ENCODE results near the gene MAP3K19.

MAP3K19 gene

DNA sequence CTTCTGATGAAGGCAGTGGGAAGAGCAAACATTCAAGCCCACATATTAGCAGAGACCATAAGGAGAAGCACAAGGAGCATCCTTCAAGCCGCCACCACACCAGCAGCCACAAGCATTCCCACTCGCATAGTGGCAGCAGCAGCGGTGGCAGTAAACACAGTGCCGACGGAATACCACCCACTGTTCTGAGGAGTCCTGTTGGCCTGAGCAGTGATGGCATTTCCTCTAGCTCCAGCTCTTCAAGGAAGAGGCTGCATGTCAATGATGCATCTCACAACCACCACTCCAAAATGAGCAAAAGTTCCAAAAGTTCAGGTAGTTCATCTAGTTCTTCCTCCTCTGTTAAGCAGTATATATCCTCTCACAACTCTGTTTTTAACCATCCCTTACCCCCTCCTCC lies 93.2 kb downstream of the MAP3K19 start:
- TF ChIP-seq, protein P1, sequence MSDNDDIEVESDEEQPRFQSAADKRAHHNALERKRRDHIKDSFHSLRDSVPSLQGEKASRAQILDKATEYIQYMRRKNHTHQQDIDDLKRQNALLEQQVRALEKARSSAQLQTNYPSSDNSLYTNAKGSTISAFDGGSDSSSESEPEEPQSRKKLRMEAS (IDR thresholded peaks at IDR 0.05; ENCODE audit: low read depth, low read length), result no peak
- no peak for TF ChIP-seq CTCF (IDR thresholded peaks at IDR 0.05; ENCODE audit: low read depth, low read length)
- TF ChIP-seq POLR2A (IDR thresholded peaks at IDR 0.05; ENCODE audit: extremely low read depth, insufficient read length), result no peak
- TF ChIP-seq MYC (IDR thresholded peaks at IDR 0.05; ENCODE audit: low read depth, low read length), result no peak
- no peak overlapping the region for H3K4me3 ChIP-seq (ENCODE audit: low read depth, low read length)
- no peak for DNase-seq (ENCODE audit: low read depth)

DNA sequence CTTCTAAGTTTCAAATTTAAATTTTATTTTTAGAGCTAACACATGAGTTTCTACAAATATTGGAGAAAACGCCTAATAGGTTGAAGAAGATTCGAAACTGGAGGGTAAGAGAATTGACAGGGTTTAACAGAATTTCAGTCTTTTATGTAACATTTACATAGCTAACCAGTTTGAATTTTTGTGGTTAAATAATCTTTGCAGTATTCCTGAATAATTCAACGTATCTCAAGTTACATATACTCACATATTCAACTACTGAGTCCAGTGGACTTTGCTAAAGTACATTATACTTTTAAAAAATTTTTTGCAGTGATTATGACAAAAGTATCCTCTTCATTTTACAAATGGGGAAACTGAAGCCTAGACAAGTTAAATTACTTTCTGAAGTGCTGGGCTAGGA lies 94.6 kb downstream of the MAP3K19 start:
- no peak for DNase-seq (ENCODE audit: low read depth)
- TF ChIP-seq CTCF (IDR thresholded peaks at IDR 0.05; ENCODE audit: low read depth, low read length) (no peak), MYC (IDR thresholded peaks at IDR 0.05; ENCODE audit: low read depth, low read length) (no peak), POLR2A (IDR thresholded peaks at IDR 0.05; ENCODE audit: extremely low read depth, insufficient read length) (no peak)
- TF ChIP-seq, protein P1 (IDR thresholded peaks at IDR 0.05; ENCODE audit: low read depth, low read length), result no peak
- H3K4me3 ChIP-seq (ENCODE audit: low read depth, low read length), result no peak overlapping the region

DNA sequence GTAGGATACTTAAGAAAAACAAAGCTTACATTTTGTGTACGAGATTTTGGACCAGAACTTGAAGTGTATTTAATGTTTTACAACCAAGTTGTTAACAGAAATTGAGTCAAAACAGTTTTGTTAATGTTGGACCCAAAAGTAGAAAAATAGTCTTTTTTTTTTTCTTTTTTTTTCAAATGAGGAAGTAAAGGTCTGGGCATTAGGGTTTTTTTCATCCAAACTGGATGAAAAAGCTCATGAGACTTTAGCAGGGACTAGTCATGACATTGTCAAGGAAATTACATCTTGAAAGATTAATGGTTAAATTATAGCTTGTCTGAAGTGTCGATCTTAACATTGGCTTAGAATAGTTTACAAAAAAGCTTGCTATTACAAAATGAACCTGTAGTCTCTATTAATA lies 96.4 kb downstream of the MAP3K19 start:
- TF ChIP-seq, protein P1 (IDR thresholded peaks at IDR 0.05; ENCODE audit: low read depth, low read length), result no peak
- TF ChIP-seq POLR2A (IDR thresholded peaks at IDR 0.05; ENCODE audit: extremely low read depth, insufficient read length) (no peak), MYC (IDR thresholded peaks at IDR 0.05; ENCODE audit: low read depth, low read length) (no peak), CTCF (IDR thresholded peaks at IDR 0.05; ENCODE audit: low read depth, low read length) (no peak)
- no peak overlapping the region for H3K4me3 ChIP-seq (ENCODE audit: low read depth, low read length)
- no peak for DNase-seq (ENCODE audit: low read depth)

DNA sequence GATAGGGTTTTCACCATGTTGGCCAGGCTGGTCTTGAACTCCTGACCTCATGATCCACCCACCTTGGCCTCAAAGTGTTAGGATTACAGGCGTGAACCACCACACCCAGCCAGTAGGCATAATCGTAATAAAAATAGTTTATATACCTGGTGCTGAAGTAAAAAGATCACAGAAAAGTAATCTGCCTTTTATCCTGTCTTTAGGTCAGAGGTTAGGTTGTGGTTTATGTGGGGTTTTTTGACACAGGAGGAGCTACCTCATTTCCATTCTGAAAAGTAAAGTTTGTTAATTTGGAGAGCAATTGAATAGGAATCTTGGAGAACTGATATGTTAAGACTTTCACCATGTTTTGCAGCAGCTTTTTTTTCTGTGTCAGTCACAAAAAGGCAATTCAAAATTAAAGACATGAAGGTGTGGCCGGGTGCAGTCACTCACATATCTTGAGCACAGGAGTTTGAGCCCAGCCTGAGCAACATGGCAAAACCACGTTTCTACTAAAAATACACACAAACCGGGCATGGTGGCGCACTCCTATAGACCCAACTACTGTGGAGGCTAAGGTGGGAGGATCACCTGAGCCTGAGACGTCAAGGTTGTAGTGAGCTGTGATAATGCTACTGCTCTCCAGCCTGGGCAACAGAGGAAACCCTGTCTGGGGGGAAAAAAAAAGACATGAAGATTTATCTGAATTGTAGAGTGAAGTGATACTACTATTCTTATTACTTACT lies 97.1 kb downstream of the MAP3K19 start:
- TF ChIP-seq CTCF (IDR thresholded peaks at IDR 0.05; ENCODE audit: low read depth, low read length) (no peak), POLR2A (IDR thresholded peaks at IDR 0.05; ENCODE audit: extremely low read depth, insufficient read length) (no peak), MYC (IDR thresholded peaks at IDR 0.05; ENCODE audit: low read depth, low read length) (no peak)
- TF ChIP-seq, protein P1 (IDR thresholded peaks at IDR 0.05; ENCODE audit: low read depth, low read length), result no peak
- H3K4me3 ChIP-seq (ENCODE audit: low read depth, low read length), result no peak overlapping the region
- DNase-seq (ENCODE audit: low read depth), result no peak

- no peak overlapping the region for H3K4me3 ChIP-seq (ENCODE audit: low read depth, low read length)
- DNase-seq (ENCODE audit: low read depth), result no peak
- TF ChIP-seq CTCF (IDR thresholded peaks at IDR 0.05; ENCODE audit: low read depth, low read length), result no peak
- no peak for TF ChIP-seq MYC (IDR thresholded peaks at IDR 0.05; ENCODE audit: low read depth, low read length)
- TF ChIP-seq POLR2A (IDR thresholded peaks at IDR 0.05; ENCODE audit: extremely low read depth, insufficient read length), result no peak
- TF ChIP-seq, protein P1 (IDR thresholded peaks at IDR 0.05; ENCODE audit: low read depth, low read length), result no peak
Measured at GRCh38 chr2:134946073-134946472, 101.2 kb downstream of the MAP3K19 start.
